Measurements from ENCODE around the gene LRMDA. TPM values are rescaled to one million over a fixed set of nuclear protein-coding genes. Genes with fewer than 3 reads are reported as not detected.
A peak's percentile ranks its signal among the peaks of the same experiment; 100 is the strongest.

Gene LRMDA
- polyA plus RNA-seq, 3 donors = 39.8 to 59.6 (median 56.4) TPM

GRCh38 chr10:75959209-75959608, 527.8 kb downstream of the LRMDA start:
- H3K4me3 ChIP-seq (replicated peaks in 1 of 3; ENCODE audit: low read depth in 2 of 3, low read length in 3 of 3) = no peak overlapping the region
- Mint-ChIP-seq H3K9me3 (peaks cover 0 to 7% (median 0%) of the 10 kb centered on the region in 7 donors), H3K4me1 (peaks cover 46% of the 10 kb centered on the region), H3K27ac (no peak overlapping the region), H3K4me3 (no peak overlapping the region), H3K27me3 (ENCODE audit: low read depth in 3 of 3) (no peaks in the 10 kb centered on the region), H3K36me3 (peaks cover 3 to 8% of the 10 kb centered on the region in 2 donors)
- H3K27me3 ChIP-seq (ENCODE audit: control insufficient read depth in 2 of 2, insufficient read depth in 2 of 2, low read length in 2 of 2) = no peaks in the 10 kb centered on the region
- 80% methylated on average over 1 of the region's 4 CpGs for WGBS (ENCODE audit: insufficient coverage)
- H3K9ac ChIP-seq (ENCODE audit: insufficient read depth, low read length, poor library complexity, severe bottlenecking) = no peak overlapping the region
- peak in 1 of 3 donors; percentile 12 for DNase-seq
- TF ChIP-seq CTCF (IDR thresholded peaks at IDR 0.05) = no peak
- H3K36me3 ChIP-seq (replicated peaks in 1 of 2; ENCODE audit: control insufficient read depth in 1 of 2, insufficient read depth in 2 of 2, low read length in 2 of 2) = no peaks in the 10 kb centered on the region
- H3K27ac ChIP-seq (ENCODE audit: low read depth in 1 of 2, low read length in 2 of 2) = no peak overlapping the region
- H3K9me3 ChIP-seq (replicated peaks in 1 of 2; ENCODE audit: control insufficient read depth in 1 of 2, insufficient read depth in 1 of 2, low read length in 2 of 2) = no peaks in the 10 kb centered on the region
- peaks cover 7% of the 10 kb centered on the region for H3K79me2 ChIP-seq (ENCODE audit: insufficient read depth, low read length)
- peaks cover 54 to 55% of the 10 kb centered on the region in 2 donors for H3K4me1 ChIP-seq (ENCODE audit: control insufficient read depth in 1 of 2, insufficient read depth in 2 of 2, low read length in 2 of 2)
- intact Hi-C loops (cut with micrococcal nuclease) = no loop called here
- no peak overlapping the region for H2AFZ ChIP-seq (ENCODE audit: insufficient read depth, low read depth, low read length, poor library complexity, severe bottlenecking)
- no peaks in the 10 kb centered on the region for H4K20me1 ChIP-seq (ENCODE audit: insufficient read depth, low read length)
- no peak overlapping the region for H3K4me2 ChIP-seq (replicated peaks; ENCODE audit: extremely low read depth, low read length, poor library complexity, severe bottlenecking)

- Histone ChIP-seq H4K20me1 (ENCODE audit: insufficient read depth, low read length) (no peaks in the 10 kb centered on the region), H3K4me3 (replicated peaks in 1 of 3; ENCODE audit: low read depth in 2 of 3, low read length in 3 of 3) (no peak overlapping the region), H3K36me3 (replicated peaks in 1 of 2; ENCODE audit: control insufficient read depth in 1 of 2, insufficient read depth in 2 of 2, low read length in 2 of 2) (no peaks in the 10 kb centered on the region), H3K9ac (ENCODE audit: insufficient read depth, low read length, poor library complexity, severe bottlenecking) (no peak overlapping the region), H3K4me2 (replicated peaks; ENCODE audit: extremely low read depth, low read length, poor library complexity, severe bottlenecking) (no peak overlapping the region), H3K9me3 (replicated peaks in 1 of 2; ENCODE audit: control insufficient read depth in 1 of 2, insufficient read depth in 1 of 2, low read length in 2 of 2) (no peaks in the 10 kb centered on the region), H2AFZ (ENCODE audit: insufficient read depth, low read depth, low read length, poor library complexity, severe bottlenecking) (no peak overlapping the region), H3K27me3 (ENCODE audit: control insufficient read depth in 2 of 2, insufficient read depth in 2 of 2, low read length in 2 of 2) (no peaks in the 10 kb centered on the region), H3K4me1 (ENCODE audit: control insufficient read depth in 1 of 2, insufficient read depth in 2 of 2, low read length in 2 of 2) (peaks cover 47 to 48% of the 10 kb centered on the region in 2 donors), H3K79me2 (ENCODE audit: insufficient read depth, low read length) (peaks cover 7% of the 10 kb centered on the region), H3K27ac (ENCODE audit: low read depth in 1 of 2, low read length in 2 of 2) (no peak overlapping the region)
- peaks cover 0 to 7% (median 0%) of the 10 kb centered on the region in 7 donors for H3K9me3 Mint-ChIP-seq
- H3K4me1 Mint-ChIP-seq = peaks cover 40% of the 10 kb centered on the region
- peak in 2 of 3 donors; percentile 15 to 21 for DNase-seq
- peak overlapping the region in 1 of 2 donors; percentile 18 for H3K4me3 Mint-ChIP-seq
- intact Hi-C loops (cut with micrococcal nuclease) = no loop called here
- no peak for TF ChIP-seq CTCF (IDR thresholded peaks at IDR 0.05)
- WGBS (ENCODE audit: insufficient coverage) = no CpG with 5 or more reads among the region's 1 CpG
- no peaks in the 10 kb centered on the region for H3K27me3 Mint-ChIP-seq (ENCODE audit: low read depth in 3 of 3)
- peaks cover 3 to 8% of the 10 kb centered on the region in 2 donors for H3K36me3 Mint-ChIP-seq
- peak overlapping the region in 2 of 7 donors; percentile 29 to 68 for H3K27ac Mint-ChIP-seq
These were observed 528.5 kb downstream of the LRMDA start for GRCh38 chr10:75959912-75960311.

Data from CD14-positive monocyte (primary cell).